Cortex of kidney (tissue), 1 donor: ENCODE measurements around the gene ZNF212.
"Not testable (repeated sequence)": the region's sequence is repeated elsewhere in the genome, so short reads cannot be mapped to it uniquely, and the experiment has no call there.

Experiments used
- DNase-seq: peaks from one replicate; lab custom pipeline; 2025; lab: John Stamatoyannopoulos, UW

Gene ZNF212

GRCh38 chr7:149218469-149219420, 20.7 kb upstream of the ZNF212 start:
- no peak for DNase-seq

- DNase-seq = no peak
These were observed 18.9 kb upstream of the ZNF212 start for GRCh38 chr7:149220534-149220933.

GRCh38 chr7:149223176-149223575, 16.3 kb upstream of the ZNF212 start:
- DNase-seq = no peak

- no peak for DNase-seq
These were observed 15.7 kb upstream of the ZNF212 start for GRCh38 chr7:149223761-149224160.

GRCh38 chr7:149224352-149224751, 15.1 kb upstream of the ZNF212 start:
- DNase-seq = no peak

GRCh38 chr7:149225106-149225505, 14.3 kb upstream of the ZNF212 start:
- DNase-seq = no peak

GRCh38 chr7:149225656-149226055, 13.8 kb upstream of the ZNF212 start:
- DNase-seq = no peak

GRCh38 chr7:149226366-149226765, 13.1 kb upstream of the ZNF212 start:
- DNase-seq = not testable (repeated sequence)

- DNase-seq = no peak
These were observed 12.5 kb upstream of the ZNF212 start for GRCh38 chr7:149226840-149227494.

- no peak for DNase-seq
These were observed 10.5 kb upstream of the ZNF212 start for GRCh38 chr7:149228831-149229471.

- DNase-seq = no peak
These were observed 9.9 kb upstream of the ZNF212 start for GRCh38 chr7:149229526-149229925.

- no peak for DNase-seq
These were observed 7.1 kb upstream of the ZNF212 start for GRCh38 chr7:149232362-149232761.

GRCh38 chr7:149233655-149234204, 5.7 kb upstream of the ZNF212 start:
- not testable (repeated sequence) for DNase-seq

- DNase-seq = no peak
These were observed 1.9 kb upstream of the ZNF212 start for GRCh38 chr7:149237502-149237901.

- DNase-seq = no peak
These were observed 1.4 kb upstream of the ZNF212 start for GRCh38 chr7:149238051-149238450.

- no peak for DNase-seq
These were observed 1.2 kb downstream of the ZNF212 start for GRCh38 chr7:149240637-149241036.

GRCh38 chr7:149241696-149242095, 2.2 kb downstream of the ZNF212 start:
- DNase-seq = no peak

GRCh38 chr7:149245244-149245643, 5.8 kb downstream of the ZNF212 start:
- no peak for DNase-seq

- DNase-seq = no peak
These were observed 6.3 kb downstream of the ZNF212 start for GRCh38 chr7:149245744-149246143.

- DNase-seq = no peak
These were observed 9.3 kb downstream of the ZNF212 start for GRCh38 chr7:149248777-149249176.

GRCh38 chr7:149250151-149250550, 10.7 kb downstream of the ZNF212 start:
- not testable (repeated sequence) for DNase-seq

- DNase-seq = not testable (repeated sequence)
These were observed 12.1 kb downstream of the ZNF212 start for GRCh38 chr7:149251518-149251917.
